Measurements from ENCODE around the gene DOK1.

DOK1 gene

DNA sequence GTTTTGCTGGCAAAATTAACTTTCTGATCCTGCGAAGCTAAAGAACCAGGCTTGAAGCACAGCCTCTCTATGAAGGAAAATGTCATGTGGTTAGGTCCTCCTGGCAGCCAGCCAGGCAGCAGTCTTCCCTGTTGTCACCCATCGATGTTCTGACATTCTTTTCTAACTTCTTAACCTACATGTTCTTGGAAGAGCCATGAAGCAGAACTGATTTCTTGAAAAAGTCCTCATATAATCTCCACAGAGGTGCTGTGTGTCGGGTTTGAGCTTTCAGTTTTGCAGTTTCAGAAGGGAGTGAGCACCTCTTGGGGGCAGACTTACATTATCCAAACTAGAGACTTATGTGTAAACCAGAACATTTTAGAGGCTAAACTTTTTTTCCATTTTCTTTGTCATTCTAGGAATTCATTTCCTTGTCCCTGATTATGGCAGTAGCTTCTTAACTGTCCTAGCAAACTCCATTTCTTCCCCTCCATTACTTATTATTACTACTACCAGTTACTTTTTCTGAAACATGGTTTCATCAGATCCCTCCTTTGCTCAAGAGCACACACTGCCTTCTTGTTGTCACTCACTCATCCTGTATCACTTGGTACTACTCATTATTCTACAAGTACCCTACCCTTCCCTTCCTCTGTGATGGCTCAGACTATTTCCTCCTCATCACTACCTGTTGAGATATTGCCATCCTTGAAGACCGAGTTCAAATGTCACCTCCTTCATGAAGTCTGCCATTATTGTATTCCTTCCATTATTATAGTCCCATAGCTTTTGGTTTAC, 31.1 kb downstream of the DOK1 start:
- peaks cover 15% of the 10 kb centered on the region for H3K4me1 ChIP-seq (ENCODE audit: control insufficient read depth, insufficient read depth, low read length, poor library complexity, severe bottlenecking)
- no peaks in the 10 kb centered on the region for H3K9me3 ChIP-seq (ENCODE audit: control insufficient read depth, low read length)
- no peak overlapping the region for H3K27ac ChIP-seq (ENCODE audit: low read depth, low read length, severe bottlenecking)
- no peaks in the 10 kb centered on the region for H3K36me3 ChIP-seq (ENCODE audit: control insufficient read depth, insufficient read depth, low read length)
- 84 to 100% methylated on average over 1 to 3 of the region's 4 CpGs for WGBS, 2 experiments (ENCODE audit: insufficient coverage in 2 of 2)
- no peak overlapping the region for H3K4me3 ChIP-seq (ENCODE audit: extremely low read depth, insufficient read depth, low read length, poor library complexity, severe bottlenecking)

DNA sequence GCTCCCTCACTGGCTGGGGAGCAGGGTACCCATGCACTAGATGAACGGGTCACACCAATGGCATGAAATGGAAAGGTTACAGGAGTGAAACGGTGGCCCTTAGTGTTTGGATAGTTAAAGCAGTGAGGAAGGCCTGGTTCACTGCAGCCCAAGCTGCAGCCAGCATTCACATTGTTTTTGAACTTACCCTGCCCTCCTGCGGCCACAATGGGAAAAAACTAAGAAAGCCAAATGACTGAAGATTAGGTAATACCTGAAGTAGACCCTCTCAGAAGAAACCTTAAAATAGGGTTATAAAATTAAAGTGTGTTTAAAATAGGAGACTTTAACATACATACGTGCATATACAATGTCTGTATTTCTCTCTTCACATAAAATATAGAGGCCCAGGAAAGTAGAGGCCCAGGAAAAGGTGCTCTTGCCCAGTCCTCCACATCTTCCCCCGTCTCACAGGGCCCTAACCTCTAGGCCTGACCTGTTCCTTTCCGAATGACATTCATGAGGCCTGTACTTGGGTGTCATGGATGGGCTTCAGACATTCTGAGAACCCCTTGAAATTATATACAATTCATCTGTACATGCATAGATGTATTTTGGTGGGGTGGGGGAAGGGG, 33.3 kb downstream of the DOK1 start:
- H3K27ac ChIP-seq (ENCODE audit: low read depth, low read length, severe bottlenecking): no peak overlapping the region
- no peak overlapping the region for H3K4me3 ChIP-seq (ENCODE audit: extremely low read depth, insufficient read depth, low read length, poor library complexity, severe bottlenecking)
- no peaks in the 10 kb centered on the region for H3K9me3 ChIP-seq (ENCODE audit: control insufficient read depth, low read length)
- no peaks in the 10 kb centered on the region for H3K36me3 ChIP-seq (ENCODE audit: control insufficient read depth, insufficient read depth, low read length)
- H3K4me1 ChIP-seq (ENCODE audit: control insufficient read depth, insufficient read depth, low read length, poor library complexity, severe bottlenecking): peaks cover 15% of the 10 kb centered on the region
- 5 to 7% methylated on average over 2 to 3 of the region's 6 CpGs for WGBS, 2 experiments (ENCODE audit: insufficient coverage in 2 of 2)

DNA sequence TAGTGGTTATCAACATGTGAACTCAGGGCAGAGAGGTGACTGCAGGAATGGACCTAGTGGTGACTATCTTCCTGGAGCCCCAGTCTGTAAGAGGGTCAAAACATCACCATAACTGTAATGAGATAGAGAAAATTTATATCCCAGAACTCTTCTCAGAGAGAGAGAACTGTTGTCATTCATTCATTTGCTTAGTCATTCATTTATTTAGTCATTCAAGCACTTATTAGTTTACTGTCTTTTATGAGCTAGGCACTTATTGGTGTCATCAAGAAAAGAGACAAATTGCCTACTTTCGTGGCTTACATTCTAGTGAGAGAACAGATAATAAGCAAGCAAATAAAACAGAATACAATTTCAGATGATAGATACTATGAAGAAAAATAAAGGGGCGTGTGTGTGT, 34.1 kb downstream of the DOK1 start:
- Histone ChIP-seq H3K36me3 (ENCODE audit: control insufficient read depth, insufficient read depth, low read length) (no peaks in the 10 kb centered on the region), H3K4me1 (ENCODE audit: control insufficient read depth, insufficient read depth, low read length, poor library complexity, severe bottlenecking) (peaks cover 8% of the 10 kb centered on the region), H3K27ac (ENCODE audit: low read depth, low read length, severe bottlenecking) (no peak overlapping the region), H3K9me3 (ENCODE audit: control insufficient read depth, low read length) (no peaks in the 10 kb centered on the region), H3K4me3 (ENCODE audit: extremely low read depth, insufficient read depth, low read length, poor library complexity, severe bottlenecking) (no peak overlapping the region)
- WGBS, 2 experiments (ENCODE audit: insufficient coverage in 2 of 2): 86% methylated on average over 1 to 2 of the region's 2 CpGs

DNA sequence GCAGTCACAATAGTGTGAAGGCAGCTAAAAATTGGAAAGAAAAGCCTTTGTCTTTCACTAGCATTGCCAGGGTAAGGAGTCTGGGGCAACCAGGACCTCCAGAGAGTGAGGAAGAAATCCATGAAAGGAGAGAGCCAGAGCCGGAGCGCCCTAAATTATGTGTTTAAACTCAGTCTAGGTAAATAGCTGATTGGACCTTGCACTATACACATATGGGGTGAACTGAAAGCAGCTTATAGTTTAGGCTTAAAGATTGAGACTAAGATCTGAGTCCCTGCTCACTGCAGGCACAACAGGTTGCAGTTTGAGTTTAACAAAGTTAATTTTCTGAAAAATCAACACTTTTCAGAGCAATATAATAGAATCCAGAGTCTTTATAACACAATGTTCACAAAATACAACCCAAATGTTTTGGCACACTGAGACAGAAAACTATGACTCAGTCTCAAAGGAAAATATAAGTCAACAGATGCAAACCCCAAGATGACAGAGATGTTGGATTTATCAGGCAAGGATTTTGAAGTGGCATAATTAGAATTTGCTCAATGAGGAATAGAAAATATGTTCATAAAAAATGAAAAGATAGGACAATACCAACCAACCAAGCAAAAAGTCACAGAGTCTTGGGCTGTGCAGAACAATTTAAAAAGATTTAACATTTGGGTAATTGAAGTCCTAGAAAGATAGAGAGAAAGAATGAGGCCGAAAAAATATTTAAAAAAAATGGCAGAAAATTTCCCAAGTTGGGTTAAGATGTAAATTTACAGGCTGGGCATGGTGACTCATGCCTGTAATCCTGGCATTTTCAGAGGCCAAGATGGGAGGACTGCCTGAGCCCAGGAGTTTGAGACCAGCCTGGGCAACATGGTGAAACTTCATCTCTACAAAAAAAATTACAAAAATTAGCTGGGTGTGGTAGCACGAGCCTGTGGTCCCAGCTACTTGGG, 39.6 kb downstream of the DOK1 start:
- Histone ChIP-seq H3K36me3 (ENCODE audit: control insufficient read depth, insufficient read depth, low read length) (no peaks in the 10 kb centered on the region), H3K9me3 (ENCODE audit: control insufficient read depth, low read length) (no peaks in the 10 kb centered on the region), H3K4me1 (ENCODE audit: control insufficient read depth, insufficient read depth, low read length, poor library complexity, severe bottlenecking) (no peaks in the 10 kb centered on the region), H3K4me3 (ENCODE audit: extremely low read depth, insufficient read depth, low read length, poor library complexity, severe bottlenecking) (no peak overlapping the region), H3K27ac (ENCODE audit: low read depth, low read length, severe bottlenecking) (no peak overlapping the region)
- WGBS, 2 experiments (ENCODE audit: insufficient coverage in 2 of 2): 71 to 77% methylated on average over 4 of the region's 4 CpGs

DNA sequence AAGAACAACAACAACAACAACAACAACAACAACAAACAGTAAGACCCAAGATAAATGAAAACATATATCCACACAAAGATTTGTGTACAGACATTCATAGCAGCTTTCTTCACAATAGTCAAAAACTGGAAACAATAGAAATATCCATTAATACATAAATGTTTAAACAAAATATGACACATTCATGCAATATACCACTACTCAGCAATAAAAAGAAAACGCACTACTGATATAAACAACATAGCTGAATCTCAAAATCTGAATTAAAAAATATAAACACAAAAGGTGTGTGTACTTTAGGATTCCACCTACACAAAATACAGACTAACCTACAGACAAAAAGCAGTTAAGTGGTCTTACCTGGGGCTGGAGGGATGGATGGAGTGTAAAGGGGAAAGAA, 42.1 kb downstream of the DOK1 start:
- H3K4me3 ChIP-seq (ENCODE audit: extremely low read depth, insufficient read depth, low read length, poor library complexity, severe bottlenecking): no peak overlapping the region
- no peaks in the 10 kb centered on the region for H3K36me3 ChIP-seq (ENCODE audit: control insufficient read depth, insufficient read depth, low read length)
- no peak overlapping the region for H3K27ac ChIP-seq (ENCODE audit: low read depth, low read length, severe bottlenecking)
- WGBS, 2 experiments (ENCODE audit: insufficient coverage in 2 of 2): no CpG with 5 or more reads among the region's 1 CpG
- H3K4me1 ChIP-seq (ENCODE audit: control insufficient read depth, insufficient read depth, low read length, poor library complexity, severe bottlenecking): no peaks in the 10 kb centered on the region
- H3K9me3 ChIP-seq (ENCODE audit: control insufficient read depth, low read length): no peaks in the 10 kb centered on the region

DNA sequence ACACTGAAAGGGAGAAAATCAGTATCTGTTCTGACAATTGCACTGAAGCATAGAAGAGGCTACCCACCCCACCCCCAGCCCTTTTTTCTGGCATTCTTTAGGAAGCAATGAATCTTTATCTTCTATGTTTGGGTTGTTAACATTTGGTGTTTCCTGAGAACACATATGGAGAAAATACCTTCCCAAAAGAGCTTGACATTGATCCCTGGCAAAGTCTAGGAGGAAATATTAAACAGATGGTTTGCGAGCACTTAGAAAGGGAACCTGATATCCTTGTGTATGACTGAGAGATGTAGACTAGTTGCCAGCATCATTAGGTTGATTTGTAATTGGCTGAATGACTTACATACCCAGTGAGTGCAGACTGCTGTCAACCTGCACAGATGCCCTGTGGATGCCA, 42.9 kb downstream of the DOK1 start:
- no peak overlapping the region for H3K4me3 ChIP-seq (ENCODE audit: extremely low read depth, insufficient read depth, low read length, poor library complexity, severe bottlenecking)
- H3K36me3 ChIP-seq (ENCODE audit: control insufficient read depth, insufficient read depth, low read length): no peaks in the 10 kb centered on the region
- H3K4me1 ChIP-seq (ENCODE audit: control insufficient read depth, insufficient read depth, low read length, poor library complexity, severe bottlenecking): no peaks in the 10 kb centered on the region
- no peaks in the 10 kb centered on the region for H3K9me3 ChIP-seq (ENCODE audit: control insufficient read depth, low read length)
- no peak overlapping the region for H3K27ac ChIP-seq (ENCODE audit: low read depth, low read length, severe bottlenecking)
- 92 to 100% methylated on average over 1 of the region's 1 CpG for WGBS, 2 experiments (ENCODE audit: insufficient coverage in 2 of 2)

DNA sequence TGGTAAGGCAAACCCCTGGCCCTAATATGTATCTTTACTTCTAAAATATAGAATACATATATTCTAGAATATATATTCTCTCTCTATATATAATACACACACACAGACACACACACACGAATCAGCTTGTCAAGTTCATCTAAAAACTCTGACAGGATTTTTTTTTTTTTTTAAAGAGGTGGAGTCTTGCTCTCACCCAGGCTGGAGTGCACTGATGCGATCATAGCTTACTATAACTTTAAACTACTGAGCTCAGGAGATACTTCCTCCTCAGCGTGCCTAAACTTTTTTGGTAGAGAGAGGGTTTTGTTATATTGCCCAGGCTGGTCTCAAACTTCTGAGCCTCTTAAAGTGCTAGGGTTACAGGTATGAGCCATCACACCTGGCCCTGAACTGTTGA, 45.2 kb downstream of the DOK1 start:
- Histone ChIP-seq H3K4me3 (ENCODE audit: extremely low read depth, insufficient read depth, low read length, poor library complexity, severe bottlenecking) (no peak overlapping the region), H3K9me3 (ENCODE audit: control insufficient read depth, low read length) (no peaks in the 10 kb centered on the region), H3K4me1 (ENCODE audit: control insufficient read depth, insufficient read depth, low read length, poor library complexity, severe bottlenecking) (no peaks in the 10 kb centered on the region), H3K27ac (ENCODE audit: low read depth, low read length, severe bottlenecking) (no peak overlapping the region), H3K36me3 (ENCODE audit: control insufficient read depth, insufficient read depth, low read length) (no peaks in the 10 kb centered on the region)
- WGBS, 2 experiments (ENCODE audit: insufficient coverage in 2 of 2): 100% methylated on average over 1 of the region's 3 CpGs; no CpG with 5 or more reads in 1 of the 2 experiments

DNA sequence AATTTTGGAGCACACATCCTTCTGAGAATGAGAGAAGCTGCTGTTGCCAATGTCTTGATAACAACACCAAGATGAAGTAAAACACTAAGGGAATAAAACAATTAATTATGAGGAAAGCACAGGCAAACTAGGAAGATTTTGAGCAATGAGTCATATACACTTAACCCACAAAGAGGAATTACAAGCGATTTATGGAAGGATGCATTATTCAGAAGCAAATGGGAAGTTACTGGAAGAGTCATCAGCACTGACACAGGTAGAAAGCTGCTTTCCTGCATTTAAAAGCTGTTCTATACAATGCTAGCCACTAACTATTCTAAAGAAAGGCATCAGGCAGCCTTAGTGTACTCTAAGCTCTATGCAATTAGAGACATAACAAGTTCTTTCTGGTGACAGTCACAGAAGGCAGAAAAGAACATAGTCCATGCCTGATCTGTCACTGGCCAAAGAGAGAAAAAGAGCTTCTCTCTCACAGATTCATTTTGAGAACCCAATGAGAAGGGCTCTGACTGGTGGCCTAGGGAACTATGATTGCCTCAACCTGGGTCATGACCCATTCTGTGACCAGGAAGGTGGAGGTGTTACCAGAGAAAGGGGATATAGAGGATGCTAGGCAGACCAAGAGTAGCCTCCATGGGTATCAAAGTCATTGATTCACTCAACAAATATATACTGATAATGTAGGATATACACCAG, 48.2 kb downstream of the DOK1 start:
- no peaks in the 10 kb centered on the region for H3K36me3 ChIP-seq (ENCODE audit: control insufficient read depth, insufficient read depth, low read length)
- 75 to 100% methylated on average over 1 of the region's 1 CpG for WGBS, 2 experiments (ENCODE audit: insufficient coverage in 2 of 2)
- no peak overlapping the region for H3K27ac ChIP-seq (ENCODE audit: low read depth, low read length, severe bottlenecking)
- no peaks in the 10 kb centered on the region for H3K4me1 ChIP-seq (ENCODE audit: control insufficient read depth, insufficient read depth, low read length, poor library complexity, severe bottlenecking)
- no peaks in the 10 kb centered on the region for H3K9me3 ChIP-seq (ENCODE audit: control insufficient read depth, low read length)
- H3K4me3 ChIP-seq (ENCODE audit: extremely low read depth, insufficient read depth, low read length, poor library complexity, severe bottlenecking): no peak overlapping the region

DNA sequence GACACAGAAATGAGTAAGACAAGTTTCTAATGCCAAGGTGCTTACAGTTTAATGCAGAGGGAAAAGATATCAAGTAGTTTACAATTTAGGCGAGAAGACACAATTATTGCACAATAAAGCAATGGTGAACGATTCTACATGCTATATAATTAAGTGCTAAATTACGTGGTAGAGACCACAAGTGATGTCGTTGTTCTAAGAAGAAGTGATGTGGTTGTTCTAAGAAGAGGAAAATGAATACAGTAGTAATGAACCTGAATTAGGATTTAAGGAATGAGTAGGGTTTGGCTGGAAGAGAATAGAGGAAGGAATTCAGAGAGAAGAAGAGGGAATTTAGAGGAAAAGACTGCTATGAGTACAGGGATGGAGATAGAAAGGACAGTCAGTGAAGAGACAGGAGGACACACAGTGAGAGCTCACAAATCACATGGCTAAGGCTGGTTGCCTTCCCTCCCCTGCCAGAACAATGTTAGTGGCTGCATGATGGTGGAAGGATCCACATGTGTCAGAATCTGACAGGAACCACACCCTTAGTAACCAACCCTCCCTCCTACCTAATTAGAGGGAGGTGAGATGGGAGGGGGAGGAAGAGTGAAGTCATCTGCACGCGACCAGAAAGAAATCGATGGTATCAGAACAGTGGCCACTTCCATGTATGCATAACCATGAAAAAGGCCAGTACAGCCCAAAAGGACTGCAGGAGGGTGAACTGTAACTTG, 48.9 kb downstream of the DOK1 start:
- 86 to 87% methylated on average over 4 to 7 of the region's 7 CpGs for WGBS, 2 experiments (ENCODE audit: insufficient coverage in 2 of 2)
- H3K4me3 ChIP-seq (ENCODE audit: extremely low read depth, insufficient read depth, low read length, poor library complexity, severe bottlenecking): no peak overlapping the region
- H3K9me3 ChIP-seq (ENCODE audit: control insufficient read depth, low read length): no peaks in the 10 kb centered on the region
- H3K4me1 ChIP-seq (ENCODE audit: control insufficient read depth, insufficient read depth, low read length, poor library complexity, severe bottlenecking): no peaks in the 10 kb centered on the region
- no peaks in the 10 kb centered on the region for H3K36me3 ChIP-seq (ENCODE audit: control insufficient read depth, insufficient read depth, low read length)
- no peak overlapping the region for H3K27ac ChIP-seq (ENCODE audit: low read depth, low read length, severe bottlenecking)

DNA sequence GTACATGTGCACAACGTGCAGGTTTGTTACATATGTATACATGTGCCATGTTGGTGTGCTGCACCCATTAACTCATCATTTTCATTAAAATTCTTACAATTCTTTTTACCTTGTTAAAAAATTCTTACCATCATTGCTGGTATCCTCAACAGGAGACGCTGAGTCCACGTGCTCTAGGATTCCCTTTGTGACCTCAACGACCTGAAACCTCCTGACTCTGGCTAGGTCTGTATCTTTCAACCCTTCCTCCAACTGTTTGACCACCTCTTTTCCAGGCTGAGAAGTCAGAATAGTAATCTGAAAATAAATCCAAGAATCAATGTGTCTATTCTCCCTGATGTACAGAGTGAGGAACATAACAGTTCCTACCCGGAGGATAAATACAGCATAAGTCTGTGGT, 52.4 kb downstream of the DOK1 start:
- 80 to 94% methylated on average over 4 of the region's 5 CpGs for WGBS, 2 experiments (ENCODE audit: insufficient coverage in 2 of 2)
- Histone ChIP-seq H3K36me3 (ENCODE audit: control insufficient read depth, insufficient read depth, low read length) (no peaks in the 10 kb centered on the region), H3K4me3 (ENCODE audit: extremely low read depth, insufficient read depth, low read length, poor library complexity, severe bottlenecking) (no peak overlapping the region), H3K9me3 (ENCODE audit: control insufficient read depth, low read length) (no peaks in the 10 kb centered on the region), H3K27ac (ENCODE audit: low read depth, low read length, severe bottlenecking) (no peak overlapping the region), H3K4me1 (ENCODE audit: control insufficient read depth, insufficient read depth, low read length, poor library complexity, severe bottlenecking) (no peaks in the 10 kb centered on the region)
